ENCODE data around the gene GPR150.

The GPR150 gene

GRCh38 chr5:95620030-95620869 lies at the start of gene GPR150:
Gene GPR150, plus strand, starts transcription at chr5:95620087. Its CDS starts 189 bp downstream, at chr5:95620276.
- DNase-seq: peak; percentile 75

DNA sequence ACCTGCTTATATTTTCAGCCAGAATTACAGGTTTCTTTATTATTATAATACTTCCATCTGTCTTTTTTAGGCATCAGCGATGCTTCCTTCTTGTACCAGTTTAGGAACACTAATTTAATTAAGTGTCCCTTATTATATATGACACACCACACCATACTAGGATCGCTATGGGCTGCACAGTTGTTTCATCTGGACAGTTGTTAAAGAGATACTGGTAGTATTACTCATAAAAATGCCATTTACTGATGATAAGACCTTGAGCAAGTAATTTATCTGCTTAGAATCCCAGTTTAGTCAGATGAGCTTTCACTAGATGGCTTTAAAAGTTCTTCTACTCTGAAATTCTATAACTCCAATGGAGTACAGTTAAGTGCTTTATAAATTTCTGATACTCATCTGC lies 47.9 kb upstream of the GPR150 start:
- no peak for DNase-seq

DNA sequence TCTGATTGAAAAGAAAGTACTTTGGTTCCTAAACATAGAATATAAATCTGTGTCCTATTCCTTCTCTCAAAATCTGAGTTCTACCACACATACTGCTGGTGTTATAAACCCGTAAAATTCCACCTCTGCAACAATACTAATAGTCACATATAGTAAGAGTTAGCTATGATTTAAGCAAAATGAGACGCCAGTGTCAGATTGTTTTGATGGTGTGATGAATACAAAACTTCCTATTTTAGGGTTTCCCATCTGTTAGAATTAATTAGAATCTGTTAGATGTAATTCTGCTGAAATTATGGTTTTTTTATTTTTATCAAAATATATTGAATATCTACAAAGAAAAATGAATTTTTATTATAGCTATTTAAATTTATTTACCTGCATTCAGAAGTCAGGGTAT lies 38.3 kb upstream of the GPR150 start:
- no peak for DNase-seq

DNA sequence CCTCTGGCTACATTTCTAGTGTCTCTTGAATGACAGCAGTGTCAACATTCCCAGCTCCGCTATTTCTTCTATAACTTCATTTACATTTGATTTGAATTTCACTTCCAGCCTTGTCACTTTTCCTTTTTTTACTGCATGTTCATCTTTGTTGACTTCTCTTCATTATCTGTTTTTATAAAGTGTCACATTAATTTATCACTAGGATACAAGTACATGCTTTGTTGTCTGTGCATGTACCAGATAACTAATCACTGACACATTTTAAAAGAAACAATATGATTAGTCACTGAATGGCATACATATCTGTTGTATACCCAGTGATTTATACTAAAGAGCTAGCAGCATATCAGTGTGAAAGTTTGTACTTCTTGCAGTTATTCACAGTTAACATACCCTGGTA lies 35.9 kb upstream of the GPR150 start:
- DNase-seq: no peak

GRCh38 chr5:95590880-95591279 lies 29.0 kb upstream of the GPR150 start:
- no peak for DNase-seq

GRCh38 chr5:95591490-95591901 lies 28.4 kb upstream of the GPR150 start:
- no peak for DNase-seq

DNA sequence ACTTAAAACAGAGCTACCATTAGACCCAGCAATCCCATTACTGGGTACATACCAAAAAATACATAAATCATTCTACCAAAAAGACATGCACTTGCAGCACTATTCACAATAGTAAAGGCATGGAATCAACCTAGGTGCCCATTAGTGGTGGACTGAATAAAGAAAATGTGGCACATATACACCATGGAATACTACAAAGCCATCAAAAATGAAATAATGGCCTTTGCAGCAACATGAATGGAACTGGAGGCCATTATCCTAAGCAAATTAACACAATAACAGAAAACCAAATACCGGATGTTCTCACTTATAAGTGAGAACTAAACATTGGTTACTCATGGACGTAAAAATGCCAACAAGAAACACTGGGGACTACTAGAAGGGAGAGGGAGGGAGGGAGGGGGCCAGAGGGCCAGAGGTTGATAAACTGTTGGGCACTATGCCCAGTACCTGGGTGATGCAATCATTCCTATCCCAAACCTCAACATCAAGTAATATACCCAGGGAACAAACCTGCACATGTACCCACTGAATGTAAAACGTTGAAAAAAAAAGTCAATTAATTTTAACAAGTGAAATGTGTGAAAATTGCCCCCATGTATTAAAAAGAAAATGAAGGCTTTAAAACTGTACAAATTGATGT lies 24.5 kb upstream of the GPR150 start:
- no peak for DNase-seq

DNA sequence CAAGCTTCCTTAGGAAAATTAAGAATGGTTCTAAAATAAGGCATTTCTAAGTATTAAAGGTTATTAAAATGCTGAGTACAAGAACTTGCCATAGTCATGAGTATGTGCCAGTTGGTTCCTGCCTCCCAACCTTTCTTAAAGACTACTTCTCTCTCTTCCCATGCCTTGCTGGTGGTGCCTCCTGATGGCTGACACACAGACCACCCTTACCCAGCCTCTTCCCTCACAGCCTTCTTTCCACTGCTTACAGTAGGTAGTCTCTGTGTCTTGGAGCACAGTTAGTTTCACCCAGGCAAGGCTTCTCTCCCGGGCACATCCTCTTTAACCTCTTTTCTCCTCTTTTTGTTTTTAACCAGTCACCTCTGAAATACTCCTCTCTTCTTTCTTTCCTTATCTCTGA lies 20.6 kb upstream of the GPR150 start:
- DNase-seq: no peak

DNA sequence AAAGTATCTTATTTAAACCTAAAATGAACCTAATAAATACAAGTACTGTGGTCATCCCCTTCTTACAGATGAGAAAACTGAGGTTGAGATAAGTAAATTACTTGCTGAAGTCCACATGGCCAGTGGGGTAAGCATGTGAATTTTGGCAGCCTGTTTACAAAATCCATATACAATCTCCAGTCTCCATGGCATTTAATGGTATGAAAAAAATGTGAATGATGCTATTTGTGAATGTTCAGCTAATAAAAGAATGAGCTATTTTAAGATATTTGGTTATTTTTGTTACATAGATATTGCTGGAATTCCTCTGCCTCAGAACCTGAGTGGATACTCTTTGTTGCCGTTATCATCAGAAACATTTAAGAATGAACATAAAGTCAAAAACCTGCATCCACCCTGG lies 19.3 kb upstream of the GPR150 start:
- DNase-seq: no peak

GRCh38 chr5:95605786-95606185 lies 14.1 kb upstream of the GPR150 start:
- no peak for DNase-seq

DNA sequence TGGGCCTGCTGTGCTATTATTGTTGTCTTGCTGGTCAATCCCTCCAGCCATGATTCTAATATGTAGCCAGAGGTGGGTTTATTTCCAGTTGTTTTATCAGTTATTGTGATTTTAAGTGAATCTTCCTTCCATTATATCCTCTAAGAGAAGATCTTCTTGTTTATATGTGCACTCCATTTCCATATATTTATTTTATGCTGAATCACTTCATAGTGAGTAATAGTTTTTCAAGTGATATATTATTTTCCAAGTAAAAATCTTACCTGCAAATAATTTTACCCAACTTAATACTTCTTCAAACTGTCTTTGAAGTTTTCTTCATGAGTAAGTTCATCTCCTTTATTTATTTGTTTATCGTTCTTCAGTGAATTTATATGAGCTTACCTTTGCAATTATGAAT lies 13.5 kb upstream of the GPR150 start:
- no peak for DNase-seq

DNA sequence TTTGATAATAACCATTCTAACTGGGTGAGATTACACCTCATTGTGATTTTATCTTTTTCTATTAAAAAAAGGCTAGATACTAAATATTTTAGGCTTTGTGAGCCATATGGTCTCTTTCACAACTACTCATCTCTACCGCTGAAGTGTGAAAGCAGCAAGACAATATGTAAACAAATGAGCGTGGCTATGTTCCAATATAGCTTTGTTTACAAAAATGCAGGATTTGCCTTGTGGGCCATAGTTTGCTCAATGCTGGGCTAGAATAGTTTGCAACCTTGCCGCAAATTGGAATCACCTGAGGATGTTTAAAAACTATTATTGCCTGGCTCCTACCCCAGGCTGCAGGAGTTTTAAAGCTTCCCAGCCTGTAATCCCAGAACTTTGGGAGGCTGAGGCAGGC lies 10.2 kb upstream of the GPR150 start:
- no peak for DNase-seq

- no peak for DNase-seq
Measured at GRCh38 chr5:95610546-95610945, 9.3 kb upstream of the GPR150 start.

GRCh38 chr5:95611396-95611795 lies 8.5 kb upstream of the GPR150 start:
- DNase-seq: no peak

- DNase-seq: no peak
Measured at GRCh38 chr5:95613514-95613913, 6.4 kb upstream of the GPR150 start.

GRCh38 chr5:95615164-95615467 lies 4.8 kb upstream of the GPR150 start:
- no peak for DNase-seq

DNA sequence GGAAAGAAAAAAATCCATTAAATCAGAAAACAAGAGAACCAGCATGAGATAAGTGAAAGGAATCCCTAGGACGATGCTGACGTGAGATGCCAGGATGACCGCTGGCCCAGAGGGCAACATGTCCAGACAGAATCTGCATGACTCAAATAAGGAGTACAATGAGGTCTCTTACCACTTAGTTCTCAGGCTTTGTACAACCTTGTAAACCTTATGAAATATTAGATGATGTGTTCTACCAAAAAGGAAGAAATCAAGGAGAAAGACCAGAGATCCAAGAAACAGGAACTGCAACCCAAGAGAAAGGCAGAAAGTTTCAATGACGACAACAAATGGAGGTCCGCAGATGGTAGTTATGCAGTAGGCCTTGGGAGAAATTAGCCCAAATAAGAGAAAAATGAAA lies 2.8 kb upstream of the GPR150 start:
- DNase-seq: no peak

DNA sequence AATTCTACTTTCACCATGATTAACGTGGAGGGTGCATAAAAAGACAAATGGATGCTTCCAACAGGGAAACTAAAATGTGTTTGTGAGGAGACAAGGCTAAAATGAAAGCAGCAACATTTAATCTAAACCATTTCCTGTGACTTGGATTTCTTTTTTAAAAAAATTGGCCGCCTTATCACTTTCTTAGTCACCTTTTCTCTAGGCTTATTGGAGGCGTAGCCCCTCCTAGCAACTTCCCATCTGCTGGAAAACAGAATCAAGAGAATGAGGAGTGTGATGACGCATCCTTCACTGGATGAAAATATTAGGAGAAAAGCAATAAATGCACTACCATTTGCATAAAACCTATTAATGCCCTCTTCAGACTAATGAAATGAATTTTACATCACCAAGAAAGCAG lies 791 bp upstream of the GPR150 start:
- DNase-seq: no peak

GRCh38 chr5:95619514-95620029 lies 315 bp upstream of the GPR150 start:
- DNase-seq: no peak

- peak; percentile 62 for DNase-seq
Measured at GRCh38 chr5:95620870-95621838, 1.3 kb downstream of the GPR150 start.

DNA sequence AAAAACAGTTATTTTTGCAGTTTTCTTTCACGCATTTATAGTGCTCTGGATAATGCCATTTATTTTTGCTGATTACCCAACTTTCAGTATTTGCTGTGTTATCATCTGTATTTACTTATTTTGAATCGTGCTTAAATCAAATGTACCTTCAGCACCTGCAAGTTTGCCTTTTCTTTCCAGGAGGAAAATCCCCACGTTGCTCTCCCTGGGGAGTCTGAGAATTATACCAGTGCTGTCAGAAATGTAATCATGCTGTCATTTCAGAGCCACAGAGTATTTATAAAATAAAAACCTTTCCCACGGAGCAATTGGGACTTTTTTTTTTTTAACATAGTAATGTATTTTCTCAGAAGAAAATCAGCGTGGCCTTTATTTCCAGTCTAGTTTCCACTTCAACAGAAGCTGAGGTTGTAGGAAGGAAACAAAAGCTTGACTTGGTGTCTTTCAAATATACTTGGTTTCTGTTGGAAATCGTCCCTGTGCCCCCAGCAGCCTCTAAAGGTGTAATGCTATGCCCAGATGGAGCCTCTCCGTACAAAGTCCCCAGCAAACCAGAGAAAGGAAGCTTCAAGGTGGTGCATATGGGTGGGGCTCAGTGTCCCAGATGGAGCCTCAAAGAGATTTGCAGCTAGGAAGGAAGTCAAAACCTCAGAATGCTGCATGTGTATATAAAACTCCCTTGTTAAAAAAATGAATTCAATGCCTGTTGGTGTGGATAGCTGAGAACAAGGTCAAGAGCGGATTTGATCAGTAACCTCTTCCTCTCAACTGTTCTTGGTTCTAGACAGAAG lies 2.1 kb downstream of the GPR150 start:
- DNase-seq: peak; percentile 40

DNA sequence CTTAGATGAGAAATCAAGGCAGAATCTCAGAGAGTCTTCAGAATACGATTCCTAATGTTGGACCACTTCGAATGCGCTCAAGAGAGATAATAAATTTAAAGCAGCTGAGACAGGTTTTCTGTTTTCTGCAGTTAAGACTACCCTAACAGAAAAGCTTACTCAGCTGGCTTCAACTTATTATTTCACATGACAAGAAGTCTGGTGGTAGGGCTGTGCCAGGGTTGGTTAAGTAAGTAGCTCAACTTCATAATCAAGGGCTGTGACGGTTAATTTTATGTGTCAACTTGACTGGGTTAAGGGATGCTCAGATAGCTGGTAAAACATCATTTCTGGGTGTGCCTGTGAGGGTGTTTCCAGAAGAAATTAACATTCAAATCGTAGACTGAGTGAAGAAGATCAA lies 3.8 kb downstream of the GPR150 start:
- no peak for DNase-seq

All from CD4-positive, alpha-beta T cell treated with Interleukin-17A for 4 hours (primary cell).